HG03039 (cell line): Measurements from ENCODE around the gene SLC39A6.
"Not testable (repeated sequence)": the region's sequence is repeated elsewhere in the genome, so short reads cannot be mapped to it uniquely, and the experiment has no call there.

Source experiments
- ATAC-seq: cut with Tn5 transposase; IDR thresholded peaks from one replicate; pipeline ENCODE4 v1.9.1; 2021; ENCODE audit warnings: mild to moderate bottlenecking, moderate library complexity; ENCODE audit not compliant: unreplicated experiment

Gene SLC39A6

DNA sequence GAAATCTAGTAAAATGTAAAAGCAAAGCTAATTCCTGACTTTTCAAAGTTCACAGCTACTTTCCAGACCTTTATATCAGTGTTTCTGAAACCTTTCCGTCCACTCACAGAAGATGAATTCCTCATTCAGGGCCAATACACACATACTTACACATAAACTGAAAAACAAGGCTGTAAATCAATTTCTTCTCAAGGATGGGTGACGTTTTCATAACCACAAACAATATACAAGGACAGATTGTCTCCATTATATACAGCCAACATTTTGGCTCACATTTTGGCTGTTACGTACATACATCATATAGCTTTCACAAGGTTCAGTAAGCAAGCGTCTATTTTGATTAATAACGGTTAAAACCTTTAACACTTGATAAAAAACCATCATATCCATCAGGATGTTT, 63.1 kb downstream of the SLC39A6 start:
- no peak for ATAC-seq

GRCh38 chr18:36064809-36065079, 64.4 kb downstream of the SLC39A6 start:
- not testable (repeated sequence) for ATAC-seq

GRCh38 chr18:36064027-36064808, 64.9 kb downstream of the SLC39A6 start:
- ATAC-seq, result no peak

GRCh38 chr18:36058674-36059073, 70.5 kb downstream of the SLC39A6 start:
- ATAC-seq, result no peak
